IMR-90 (cell line): ENCODE data around the gene WDFY2. TPM values are rescaled to one million over a fixed set of nuclear protein-coding genes. Genes with fewer than 3 reads are reported as not detected.

Experiments used
- ATAC-seq: fragments of 200-7000 bp; cut with Tn5 transposase; 2 replicates; pipeline ENCODE4 v1.9.1; 2020; ENCODE audit warnings: low read depth, mild to moderate bottlenecking, moderate library complexity
- BruUV-seq: library from RNA; stranded (reverse); fragments of 400-500 nt; replicated peaks from 2 replicates; lab custom pipeline; 2021; lab: Mats Ljungman, UMichigan
- CTCF ChIA-PET: fragments of 300-600 bp; formaldehyde crosslinking; extraction: SDS; loops from one replicate; lab custom pipeline; 2021; ENCODE audit warnings: antibody characterized with exemption; lab: Yijun Ruan, JAX
- POLR2A ChIA-PET: fragments of 300-600 bp; sonication (Branson Sonifier 250); formaldehyde crosslinking; loops from one replicate; lab custom pipeline; 2022; ENCODE audit warnings: antibody characterized with exemption; ENCODE audit not compliant: unreplicated experiment; lab: Charles Lee
- DNase-seq: peaks from one replicate; pipeline ENCODE4 v3.0.0; 2013
- H2AFZ ChIP-seq: replicated peaks from 2 replicates; pipeline ENCODE3; 2013; ENCODE audit warnings: low read length, mild to moderate bottlenecking; ENCODE audit not compliant: poor library complexity
- H2AK5ac ChIP-seq: 2 replicates; pipeline ENCODE4 v1.6.1; 2013; ENCODE audit warnings: low read depth, low read length, inconsistent platforms
- H2AK9ac ChIP-seq: replicated peaks from 2 replicates; pipeline ENCODE3; 2013; ENCODE audit warnings: mild to moderate bottlenecking, low read depth, low read length, moderate library complexity; ENCODE audit not compliant: poor library complexity
- H2BK120ac ChIP-seq: 2 replicates; pipeline ENCODE4 v1.6.1; 2013; ENCODE audit warnings: low read depth, low read length, inconsistent platforms
- H2BK15ac ChIP-seq: 3 replicates; pipeline ENCODE4 v1.6.1; 2013; ENCODE audit warnings: low read depth, low read length, inconsistent platforms
- H2BK20ac ChIP-seq: 2 replicates; pipeline ENCODE4 v1.6.1; 2013; ENCODE audit warnings: low read depth, mild to moderate bottlenecking, inconsistent platforms, low read length, moderate library complexity
- H2BK5ac ChIP-seq: 2 replicates; pipeline ENCODE4 v1.6.1; 2013; ENCODE audit warnings: mild to moderate bottlenecking, low read depth, low read length, inconsistent platforms; ENCODE audit not compliant: poor library complexity, severe bottlenecking
- H3K14ac ChIP-seq: replicated peaks from 2 replicates; pipeline ENCODE4 v1.6.1; 2013; ENCODE audit warnings: low read depth, low read length, inconsistent platforms
- H3K18ac ChIP-seq: 2 replicates; pipeline ENCODE4 v1.6.1; 2013; ENCODE audit warnings: low read depth, low read length, control low read depth
- H3K23ac ChIP-seq: 2 replicates; pipeline ENCODE4 v1.6.1; 2013; ENCODE audit warnings: low read depth, low read length, inconsistent platforms
- H3K27ac ChIP-seq: 2 replicates; pipeline ENCODE4 v1.5.1; 2013; ENCODE audit warnings: mild to moderate bottlenecking, control low read depth, low read length; ENCODE audit not compliant: insufficient read depth
- H3K27me3 ChIP-seq: 2 replicates; pipeline ENCODE4 v1.6.1; 2013; ENCODE audit warnings: low read length; ENCODE audit not compliant: control insufficient read depth, insufficient read depth
- H3K36me3 ChIP-seq: 2 replicates; pipeline ENCODE4 v1.6.1; 2013; ENCODE audit warnings: low read length, mixed read lengths; ENCODE audit not compliant: control insufficient read depth, insufficient read depth
- H3K4ac ChIP-seq: 2 replicates; pipeline ENCODE4 v1.6.1; 2013; ENCODE audit warnings: low read depth, low read length, inconsistent platforms
- H3K4me1 ChIP-seq: 2 replicates; pipeline ENCODE4 v1.6.1; 2013; ENCODE audit warnings: low read length, mixed read lengths; ENCODE audit not compliant: control insufficient read depth, insufficient read depth
- H3K4me2 ChIP-seq: 2 replicates; pipeline ENCODE4 v1.6.1; 2013; ENCODE audit warnings: low read depth, mild to moderate bottlenecking, control low read depth, low read length, moderate library complexity
- H3K4me3 ChIP-seq: 2 replicates; pipeline ENCODE4 v1.5.1; 2013; ENCODE audit warnings: low read depth, mild to moderate bottlenecking, control low read depth, low read length, moderate library complexity; ENCODE audit not compliant: insufficient read depth
- H3K56ac ChIP-seq: 2 replicates; pipeline ENCODE4 v1.6.1; 2013; ENCODE audit warnings: low read length, inconsistent platforms; ENCODE audit not compliant: insufficient read depth; ENCODE audit errors: extremely low read depth
- H3K79me1 ChIP-seq, 2 experiments: 2 replicates each; pipeline ENCODE4 v1.6.1; 2013; ENCODE audit warnings: low read length in 2 of 2, inconsistent platforms in 1 of 2, low read depth in 1 of 2
- H3K9ac ChIP-seq: 2 replicates; pipeline ENCODE4 v1.6.1; 2013; ENCODE audit warnings: low read depth, low read length, control low read depth
- H3K9me1 ChIP-seq: 2 replicates; pipeline ENCODE4 v1.6.1; 2013; ENCODE audit warnings: low read length, inconsistent platforms; ENCODE audit not compliant: insufficient read depth
- H3K9me3 ChIP-seq: 2 replicates; pipeline ENCODE4 v1.6.1; 2013; ENCODE audit warnings: low read length; ENCODE audit not compliant: control insufficient read depth, insufficient read depth
- H4K20me1 ChIP-seq: 2 replicates; pipeline ENCODE4 v1.6.1; 2013; ENCODE audit warnings: low read length, inconsistent platforms; ENCODE audit not compliant: insufficient read depth
- H4K5ac ChIP-seq: 2 replicates; pipeline ENCODE4 v1.6.1; 2013; ENCODE audit warnings: mild to moderate bottlenecking, low read depth, low read length, control low read depth
- H4K8ac ChIP-seq, 2 experiments: 2 replicates each; pipeline ENCODE4 v1.6.1; 2013; ENCODE audit warnings: low read depth in 2 of 2, low read length in 2 of 2, control low read depth in 1 of 2, inconsistent platforms in 1 of 2
- H4K91ac ChIP-seq: 2 replicates; pipeline ENCODE4 v1.6.1; 2013; ENCODE audit warnings: low read depth, low read length, inconsistent platforms; ENCODE audit not compliant: insufficient read depth
- BHLHE40 ChIP-seq: fragments of 150-350 bp; IDR thresholded peaks from 2 replicates; pipeline ENCODE4 v1.6.1; 2016; ENCODE audit warnings: mild to moderate bottlenecking, low read depth, low read length
- CEBPB ChIP-seq: IDR thresholded peaks from 2 replicates; pipeline ENCODE4 v1.6.1; 2012; ENCODE audit warnings: low read depth, low read length, improper control_type of control experiment
- CHD1 ChIP-seq: IDR thresholded peaks from 2 replicates; pipeline ENCODE4 v1.6.1; 2012; ENCODE audit warnings: low read depth, low read length, improper control_type of control experiment
- CTCF ChIP-seq: conservative IDR thresholded peaks from 2 replicates; pipeline ENCODE4 v1.5.1; 2012; ENCODE audit warnings: mild to moderate bottlenecking, low read depth, low read length, improper control_type of control experiment
- ELK1 ChIP-seq: fragments of 150-350 bp; IDR thresholded peaks from 2 replicates; pipeline ENCODE4 v1.6.1; 2016; ENCODE audit warnings: low read depth, mild to moderate bottlenecking, low read length, moderate library complexity, borderline replicate concordance
- FOS ChIP-seq: fragments of 150-350 bp; IDR thresholded peaks from 2 replicates; pipeline ENCODE4 v1.6.1; 2016; ENCODE audit warnings: low read depth, low read length
- MAFK ChIP-seq: IDR thresholded peaks from 2 replicates; pipeline ENCODE4 v1.6.1; 2012; ENCODE audit warnings: low read depth, low read length, improper control_type of control experiment
- MAZ ChIP-seq: IDR thresholded peaks from 2 replicates; pipeline ENCODE4 v1.6.1; 2012; ENCODE audit warnings: low read depth, mild to moderate bottlenecking, low read length, improper control_type of control experiment, moderate library complexity, borderline replicate concordance
- MXI1 ChIP-seq: IDR thresholded peaks from 2 replicates; pipeline ENCODE4 v1.6.1; 2012; ENCODE audit warnings: low read depth, mild to moderate bottlenecking, low read length, moderate library complexity, borderline replicate concordance
- NFE2L2 ChIP-seq: fragments of 150-350 bp; IDR thresholded peaks from 2 replicates; pipeline ENCODE4 v1.6.1; 2016; ENCODE audit warnings: low read depth, mild to moderate bottlenecking, low read length
- POLR2A ChIP-seq: IDR thresholded peaks from 2 replicates; pipeline ENCODE4 v1.6.1; 2012; ENCODE audit warnings: mild to moderate bottlenecking, low read depth, low read length
- RAD21 ChIP-seq: IDR thresholded peaks from 2 replicates; pipeline ENCODE4 v1.6.1; 2012; ENCODE audit warnings: low read length, improper control_type of control experiment
- RCOR1 ChIP-seq: IDR thresholded peaks from 2 replicates; pipeline ENCODE4 v1.6.1; 2012; ENCODE audit warnings: mild to moderate bottlenecking, low read length, improper control_type of control experiment; ENCODE audit not compliant: insufficient replicate concordance
- RFX5 ChIP-seq: IDR thresholded peaks from 2 replicates; pipeline ENCODE4 v1.8.0; 2012; ENCODE audit warnings: low read depth, mild to moderate bottlenecking, low read length, moderate library complexity
- SMC3 ChIP-seq: fragments of 150-350 bp; IDR thresholded peaks from 2 replicates; pipeline ENCODE4 v1.6.1; 2016; ENCODE audit warnings: low read depth, mild to moderate bottlenecking, antibody characterized with exemption, low read length, moderate library complexity
- USF2 ChIP-seq: fragments of 150-350 bp; IDR thresholded peaks from 2 replicates; pipeline ENCODE4 v1.6.1; 2017; ENCODE audit warnings: mild to moderate bottlenecking, antibody characterized with exemption, low read length, low read depth
- WGBS, 2 experiments: methylation state at CpG; one replicate each; pipeline versions ENCODE4 v1.1.5 to v1.1.7; 2013; ENCODE audit warnings: missing lambda C conversion rate in 2 of 2; ENCODE audit not compliant: insufficient read length in 1 of 2; ENCODE audit errors: extremely low coverage in 2 of 2; 5-methylcytosine and 5-hydroxymethylcytosine counted together
- dilution Hi-C: fragments of 300-500 bp; cut with HindIII; formaldehyde crosslinking; loops from one replicate; pipeline ENCODE4 v1.14.3; 2018; ENCODE audit warnings: low sequenced_read_pairs; ENCODE audit not compliant: unreplicated experiment
- in situ Hi-C: fragments of 300-500 bp; cut with MboI; formaldehyde crosslinking; loops from 3 replicates; pipeline ENCODE4 v1.14.3; 2019; ENCODE audit warnings: low sequenced_read_pairs, inconsistent platforms, mixed read lengths
- intact Hi-C: fragments of 100-400 bp; cut with micrococcal nuclease; formaldehyde crosslinking; loops from 2 replicates; pipeline ENCODE4 v1.10.0; 2022
- polyA plus RNA-seq, 3 experiments: library from polyadenylated mRNA; depleted of rRNA; stranded (reverse); fragments of >200 nt; gene quantifications; 2 replicates each; pipeline ENCODE4 v1.2.3, GENCODE V29; 2012; ENCODE audit warnings: low replicate concordance in 1 of 3
- total RNA-seq: library from RNA; depleted of rRNA; stranded (reverse); fragments of >200 nt; gene quantifications from 2 replicates; pipeline ENCODE4 v1.2.3, GENCODE V29; 2012

The WDFY2 gene
- total and polyA plus RNA-seq, 2 of the 4 experiments (the other 2 are of a cell fraction) = 4.3 to 5.4 TPM

GRCh38 chr13:51553531-51553930 lies 30.7 kb upstream of the WDFY2 start:
- Histone ChIP-seq H3K23ac (no peak overlapping the region), H3K79me1 (no peaks in the 10 kb centered on the region), H2AFZ (no peak overlapping the region), H3K9ac (no peak overlapping the region), H3K14ac (no peak overlapping the region), H2BK20ac (no peak overlapping the region), H3K4me3 (no peak overlapping the region), H3K56ac (no peak overlapping the region), H3K9me1 (peaks cover 4% of the 10 kb centered on the region; the same call in 1 of the 2 replicates), H4K5ac (no peak overlapping the region), H3K27ac (no peak overlapping the region), H2AK5ac (no peak overlapping the region), H2BK5ac (no peak overlapping the region), H4K8ac (no peak overlapping the region), H4K20me1 (no peaks in the 10 kb centered on the region), H3K4me2 (no peak overlapping the region), H3K4me1 (peaks cover 4% of the 10 kb centered on the region), H3K36me3 (no peaks in the 10 kb centered on the region), H3K27me3 (no peaks in the 10 kb centered on the region), H4K91ac (no peak overlapping the region), H3K18ac (no peak overlapping the region), H3K9me3 (no peaks in the 10 kb centered on the region), H2BK15ac (no peak overlapping the region), H2BK120ac (no peak overlapping the region), H3K4ac (no peak overlapping the region), H2AK9ac (no peak overlapping the region)
- BruUV-seq = no TSS peak
- dilution Hi-C loops = no loop called here
- TF ChIP-seq MXI1 = no peak
- no peak for TF ChIP-seq FOS
- no peak for TF ChIP-seq MAZ
- no peak for TF ChIP-seq RFX5
- TF ChIP-seq RAD21 = no peak
- TF ChIP-seq ELK1 = no peak
- no peak for TF ChIP-seq CEBPB
- no peak for TF ChIP-seq POLR2A
- no peak for TF ChIP-seq CTCF
- TF ChIP-seq BHLHE40 = no peak
- no peak for TF ChIP-seq RCOR1
- no peak for TF ChIP-seq CHD1
- no peak for TF ChIP-seq SMC3
- TF ChIP-seq USF2 = no peak
- TF ChIP-seq NFE2L2 = no peak
- no peak for TF ChIP-seq MAFK
- DNase-seq (no peak), ATAC-seq (no peak)
- WGBS, 2 experiments = 33% methylated on average over 1 of the region's 2 CpGs; no CpG with 5 or more reads in 1 of the 2 experiments
- intact Hi-C loops = no loop called here
- in situ Hi-C loops = no loop called here
- CTCF ChIA-PET = no interaction called here
- POLR2A ChIA-PET = no interaction called here
